Fibroblast of lung (primary cell): Measurements from ENCODE around the gene BMP4.

Experiments
- CTCF ChIP-seq, 2 donors: IDR thresholded peaks in 1 of 2; conservative IDR thresholded peaks in 1 of 2; 1 replicate in 1 of 2; 2 replicates in 1 of 2; pipeline ENCODE4 v1.5.1; 2011 to 2012; ENCODE audit warnings: low read length in 2 of 2, control low read depth in 1 of 2, inconsistent platforms in 1 of 2, low read depth in 1 of 2, mild to moderate bottlenecking in 1 of 2
- EZH2 ChIP-seq: IDR thresholded peaks from 2 replicates; pipeline ENCODE4 v1.5.1; 2012; ENCODE audit warnings: low read length, control low read depth, mild to moderate bottlenecking; ENCODE audit errors: missing control alignments

GRCh38 chr14:53979747-53980642 lies 23.4 kb upstream of the BMP4 start:
- TF ChIP-seq CTCF (conservative IDR thresholded peaks at IDR 0.05 in 1 of 2, IDR thresholded peaks at IDR 0.05 in 1 of 2; ENCODE audit: low read depth in 1 of 2, low read length in 2 of 2) (no peak), EZH2 (no peak)
